Mammary epithelial cell (primary cell): ENCODE measurements around the gene PLBD2.

ENCODE experiments used
- EZH2 ChIP-seq: IDR thresholded peaks from 2 replicates; pipeline ENCODE4 v1.6.1; 2012; ENCODE audit warnings: low read length, inconsistent platforms, borderline replicate concordance
- TF ChIP-seq, protein P1 (sequence below), 2 donors: IDR thresholded peaks in 1 of 2; conservative IDR thresholded peaks in 1 of 2; 2 replicates each; pipeline ENCODE4 v1.5.1; 2011 to 2012; ENCODE audit warnings: inconsistent platforms in 2 of 2, low read length in 2 of 2, mild to moderate bottlenecking in 2 of 2, control low read depth in 1 of 2, low read depth in 1 of 2; ENCODE audit not compliant: insufficient read depth in 1 of 2; ENCODE audit errors: extremely low read depth in 1 of 2

GRCh38 chr12:113392520-113392919, 34.1 kb downstream of the PLBD2 start:
- TF ChIP-seq, protein P1, sequence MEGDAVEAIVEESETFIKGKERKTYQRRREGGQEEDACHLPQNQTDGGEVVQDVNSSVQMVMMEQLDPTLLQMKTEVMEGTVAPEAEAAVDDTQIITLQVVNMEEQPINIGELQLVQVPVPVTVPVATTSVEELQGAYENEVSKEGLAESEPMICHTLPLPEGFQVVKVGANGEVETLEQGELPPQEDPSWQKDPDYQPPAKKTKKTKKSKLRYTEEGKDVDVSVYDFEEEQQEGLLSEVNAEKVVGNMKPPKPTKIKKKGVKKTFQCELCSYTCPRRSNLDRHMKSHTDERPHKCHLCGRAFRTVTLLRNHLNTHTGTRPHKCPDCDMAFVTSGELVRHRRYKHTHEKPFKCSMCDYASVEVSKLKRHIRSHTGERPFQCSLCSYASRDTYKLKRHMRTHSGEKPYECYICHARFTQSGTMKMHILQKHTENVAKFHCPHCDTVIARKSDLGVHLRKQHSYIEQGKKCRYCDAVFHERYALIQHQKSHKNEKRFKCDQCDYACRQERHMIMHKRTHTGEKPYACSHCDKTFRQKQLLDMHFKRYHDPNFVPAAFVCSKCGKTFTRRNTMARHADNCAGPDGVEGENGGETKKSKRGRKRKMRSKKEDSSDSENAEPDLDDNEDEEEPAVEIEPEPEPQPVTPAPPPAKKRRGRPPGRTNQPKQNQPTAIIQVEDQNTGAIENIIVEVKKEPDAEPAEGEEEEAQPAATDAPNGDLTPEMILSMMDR (conservative IDR thresholded peaks at IDR 0.05 in 1 of 2, IDR thresholded peaks at IDR 0.05 in 1 of 2; ENCODE audit: extremely low read depth in 1 of 2, insufficient read depth in 1 of 2, low read depth in 1 of 2, low read length in 2 of 2) = no peak
- TF ChIP-seq EZH2 = no peak
